Activated T-cell treated with anti-CD3 and anti-CD28 coated beads, Interleukin-2, amount 50 U/mL, for 72 hours (primary cell): ENCODE data around the gene CALHM1. TPM values are rescaled to one million over a fixed set of nuclear protein-coding genes. Genes with fewer than 3 reads are reported as not detected.
A peak's percentile ranks its signal among the peaks of the same experiment; 100 is the strongest.

Experiments
- ATAC-seq, 2 donors: fragments of 150-1000 bp; cut with Tn5 transposase; replicated peaks in 1 of 2; 2 replicates each; pipeline ENCODE4 v1.10.0; 2021; ENCODE audit warnings: moderate library complexity in 2 of 2, mild to moderate bottlenecking in 1 of 2
- DNase-seq, 2 donors: peaks; one replicate each; pipeline ENCODE4 v3.0.0; 2021 to 2022; ENCODE audit warnings: mixed read lengths in 1 of 2
- H3K27ac Mint-ChIP-seq: one replicate; pipeline ENCODE4 v1.8.0; 2022; ENCODE audit warnings: mild to moderate bottlenecking, moderate library complexity, mixed read lengths
- H3K27me3 Mint-ChIP-seq: one replicate; pipeline ENCODE4 v1.8.0; 2022; ENCODE audit warnings: low read depth, mixed read lengths
- H3K36me3 Mint-ChIP-seq, 2 donors: one replicate each; pipeline ENCODE4 v1.8.0; 2022; ENCODE audit warnings: mixed read lengths in 2 of 2, mild to moderate bottlenecking in 1 of 2; ENCODE audit not compliant: insufficient read depth in 2 of 2
- H3K4me1 Mint-ChIP-seq: one replicate; pipeline ENCODE4 v1.8.0; 2022; ENCODE audit warnings: low read depth, mixed read lengths
- H3K4me3 Mint-ChIP-seq, 2 donors: one replicate each; pipeline ENCODE4 v1.8.0; 2022; ENCODE audit warnings: mild to moderate bottlenecking in 2 of 2, mixed read lengths in 2 of 2, moderate library complexity in 2 of 2
- H3K9me3 Mint-ChIP-seq, 2 donors: one replicate each; pipeline ENCODE4 v1.8.0; 2022; ENCODE audit warnings: mixed read lengths in 2 of 2
- total RNA-seq, 2 donors: library from RNA; stranded (reverse); gene quantifications; one replicate each; pipeline ENCODE4 v1.2.3, GENCODE V29; 2022

The CALHM1 gene
- total RNA-seq, 2 donors from 2014 or later = not detected

DNA sequence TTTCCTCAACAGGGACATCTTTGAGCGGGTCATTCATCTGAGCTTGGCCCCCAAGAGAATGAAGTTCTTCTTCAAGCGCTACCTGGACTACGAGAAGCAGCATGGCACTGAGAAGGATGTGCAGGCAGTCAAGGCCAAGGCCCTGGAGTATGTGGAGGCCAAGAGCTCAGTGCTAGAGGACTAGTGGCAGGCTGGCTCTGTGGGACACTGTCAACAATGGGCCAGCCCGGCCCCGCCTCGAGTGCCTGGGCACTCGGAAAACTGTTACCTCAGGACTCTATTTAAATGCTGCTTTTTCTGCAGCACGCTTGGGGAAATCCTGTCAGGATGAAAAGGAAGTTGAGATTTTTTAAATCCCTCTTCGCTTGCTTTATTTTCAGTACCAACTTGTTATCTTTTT, 13.3 kb downstream of the CALHM1 start:
- peaks cover 13 to 24% of the 10 kb centered on the region in 2 donors for H3K36me3 Mint-ChIP-seq
- DNase-seq = no peak
- H3K27ac Mint-ChIP-seq = no peak overlapping the region
- H3K27me3 Mint-ChIP-seq = no peaks in the 10 kb centered on the region
- H3K4me1 Mint-ChIP-seq = peaks cover 21% of the 10 kb centered on the region
- no peak overlapping the region for H3K4me3 Mint-ChIP-seq
- no peak for ATAC-seq
- no peaks in the 10 kb centered on the region for H3K9me3 Mint-ChIP-seq

DNA sequence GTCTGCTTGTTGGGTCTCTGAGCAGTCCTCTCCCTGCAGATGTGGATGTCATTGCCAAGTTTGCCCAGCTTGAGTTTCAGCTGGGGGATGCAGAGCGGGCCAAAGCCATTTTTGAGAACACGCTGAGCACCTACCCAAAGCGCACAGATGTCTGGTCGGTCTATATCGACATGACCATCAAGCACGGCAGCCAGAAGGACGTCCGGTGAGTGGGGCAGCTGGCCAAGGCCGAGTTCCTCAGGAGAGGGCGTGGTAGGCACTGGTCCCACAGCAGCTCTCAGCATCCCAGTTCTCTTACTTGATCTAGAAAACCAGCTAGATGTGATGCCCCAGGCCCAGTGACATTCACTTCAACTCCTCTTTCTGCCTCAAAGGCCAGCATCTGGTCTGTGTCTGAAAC, 14.2 kb downstream of the CALHM1 start:
- Mint-ChIP-seq H3K36me3 (peaks cover 12 to 26% of the 10 kb centered on the region in 2 donors), H3K4me3 (no peak overlapping the region), H3K27me3 (no peaks in the 10 kb centered on the region), H3K4me1 (peaks cover 16% of the 10 kb centered on the region), H3K27ac (no peak overlapping the region), H3K9me3 (no peaks in the 10 kb centered on the region)
- ATAC-seq (no peak), DNase-seq (no peak)

GRCh38 chr10:103443475-103444185, 15.1 kb downstream of the CALHM1 start:
- no peak for ATAC-seq
- H3K27ac Mint-ChIP-seq = no peak overlapping the region
- peaks cover 9% of the 10 kb centered on the region for H3K4me1 Mint-ChIP-seq
- no peak overlapping the region for H3K4me3 Mint-ChIP-seq
- peaks cover 10 to 20% of the 10 kb centered on the region in 2 donors for H3K36me3 Mint-ChIP-seq
- no peak for DNase-seq
- H3K9me3 Mint-ChIP-seq = no peaks in the 10 kb centered on the region
- H3K27me3 Mint-ChIP-seq = no peaks in the 10 kb centered on the region

GRCh38 chr10:103442031-103442461, 16.7 kb downstream of the CALHM1 start:
- Mint-ChIP-seq H3K9me3 (no peaks in the 10 kb centered on the region), H3K27ac (peak overlapping the region; percentile 6), H3K4me3 (no peak overlapping the region), H3K36me3 (peaks cover 13 to 23% of the 10 kb centered on the region in 2 donors), H3K4me1 (peaks cover 7% of the 10 kb centered on the region), H3K27me3 (no peaks in the 10 kb centered on the region)
- no peak for ATAC-seq
- no peak for DNase-seq

GRCh38 chr10:103441611-103442010, 17.1 kb downstream of the CALHM1 start:
- Mint-ChIP-seq H3K36me3 (peaks cover 15 to 28% of the 10 kb centered on the region in 2 donors), H3K27ac (peak overlapping the region; percentile 6)

DNA sequence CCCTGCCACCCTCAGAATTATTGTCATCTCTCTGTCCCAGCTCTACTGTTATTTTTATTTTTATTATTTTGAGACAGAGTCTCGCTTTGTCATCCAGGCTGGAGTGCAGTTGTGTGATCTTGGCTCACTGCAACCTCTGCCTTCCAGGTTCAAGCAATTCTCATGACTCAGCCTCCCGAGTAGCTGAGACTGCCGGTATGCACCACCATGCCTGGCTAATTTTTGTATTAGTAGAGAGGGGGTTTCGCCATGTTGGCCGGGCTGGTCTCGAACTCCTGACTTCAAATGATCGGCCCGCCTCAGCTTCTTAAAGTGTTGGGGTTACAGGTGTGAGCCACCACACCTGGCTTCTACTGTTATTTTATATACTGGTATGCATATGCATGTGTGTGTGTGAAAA, 17.5 kb downstream of the CALHM1 start:
- Mint-ChIP-seq H3K4me3 (no peak overlapping the region), H3K27me3 (no peaks in the 10 kb centered on the region), H3K4me1 (peaks cover 7% of the 10 kb centered on the region), H3K27ac (no peak overlapping the region), H3K36me3 (peaks cover 17 to 29% of the 10 kb centered on the region in 2 donors), H3K9me3 (no peaks in the 10 kb centered on the region)
- ATAC-seq (no peak), DNase-seq (no peak)

More at GRCh38 chr10:103441611-103442010, 17.1 kb downstream of the CALHM1 start:
- peaks cover 7% of the 10 kb centered on the region for H3K4me1 Mint-ChIP-seq
- DNase-seq (no peak), ATAC-seq (no peak)
- no peaks in the 10 kb centered on the region for H3K9me3 Mint-ChIP-seq
- H3K4me3 Mint-ChIP-seq = no peak overlapping the region
- no peaks in the 10 kb centered on the region for H3K27me3 Mint-ChIP-seq

- peaks cover 7% of the 10 kb centered on the region for H3K4me1 Mint-ChIP-seq
- H3K27me3 Mint-ChIP-seq = no peaks in the 10 kb centered on the region
- no peak overlapping the region for H3K4me3 Mint-ChIP-seq
- DNase-seq (no peak), ATAC-seq (no peak)
- H3K9me3 Mint-ChIP-seq = no peaks in the 10 kb centered on the region
- peak overlapping the region; percentile 43 for H3K27ac Mint-ChIP-seq
- H3K36me3 Mint-ChIP-seq = peaks cover 17 to 29% of the 10 kb centered on the region in 2 donors
Measured at GRCh38 chr10:103440416-103440815, 18.3 kb downstream of the CALHM1 start.

DNA sequence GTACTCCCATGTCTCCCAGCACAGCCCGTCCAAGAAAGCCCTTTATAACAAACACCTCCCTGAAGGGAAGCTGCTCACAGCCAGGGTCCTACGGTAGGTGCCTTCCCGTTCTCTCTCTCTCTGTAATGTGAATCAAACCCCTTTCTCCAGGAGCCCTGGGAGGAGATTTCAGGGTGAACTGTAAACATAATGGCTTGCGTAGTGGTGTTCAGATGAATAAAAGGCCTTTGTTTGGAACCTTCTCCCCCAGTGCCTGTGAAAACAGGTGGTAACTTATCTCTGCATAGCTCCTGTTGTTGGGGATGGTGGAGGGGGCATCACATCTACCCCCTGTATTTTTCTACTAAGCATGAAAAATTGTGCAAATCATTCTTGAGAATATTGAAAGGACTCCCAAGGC, 18.9 kb downstream of the CALHM1 start:
- DNase-seq (no peak), ATAC-seq (no peak)
- H3K27ac Mint-ChIP-seq = no peak overlapping the region
- no peak overlapping the region for H3K4me3 Mint-ChIP-seq
- no peaks in the 10 kb centered on the region for H3K9me3 Mint-ChIP-seq
- peaks cover 14 to 30% of the 10 kb centered on the region in 2 donors for H3K36me3 Mint-ChIP-seq
- H3K27me3 Mint-ChIP-seq = no peaks in the 10 kb centered on the region
- peaks cover 7% of the 10 kb centered on the region for H3K4me1 Mint-ChIP-seq

DNA sequence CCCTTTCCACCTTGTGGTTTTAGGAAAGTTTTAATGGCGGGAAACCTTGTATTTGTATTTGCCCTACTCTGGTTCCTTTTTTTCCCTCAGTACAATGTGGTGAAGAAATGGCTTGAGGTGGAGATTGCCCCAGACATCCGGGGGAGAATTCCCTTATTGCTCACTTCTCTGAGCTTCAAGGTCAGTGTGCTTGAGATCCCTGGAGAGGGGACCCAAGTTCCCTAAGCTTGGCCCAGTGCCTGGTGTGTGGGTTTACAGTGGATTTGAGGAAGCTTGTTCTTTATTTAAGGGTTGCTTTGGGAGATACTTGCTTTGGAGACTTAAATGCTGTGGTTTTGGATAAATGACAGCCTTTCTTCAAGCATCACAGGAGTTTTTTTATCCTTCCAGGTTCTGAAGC, 24.8 kb downstream of the CALHM1 start:
- Mint-ChIP-seq H3K4me1 (peaks cover 16% of the 10 kb centered on the region), H3K27me3 (no peaks in the 10 kb centered on the region), H3K9me3 (no peaks in the 10 kb centered on the region), H3K36me3 (peaks cover 12 to 28% of the 10 kb centered on the region in 2 donors), H3K4me3 (no peak overlapping the region), H3K27ac (no peak overlapping the region)
- no peak for DNase-seq
- no peak for ATAC-seq

- ATAC-seq (no peak), DNase-seq (no peak)
- Mint-ChIP-seq H3K27me3 (no peaks in the 10 kb centered on the region), H3K9me3 (no peaks in the 10 kb centered on the region), H3K36me3 (peaks cover 6 to 30% of the 10 kb centered on the region in 2 donors), H3K27ac (no peak overlapping the region), H3K4me1 (peaks cover 27% of the 10 kb centered on the region), H3K4me3 (no peak overlapping the region)
Measured at GRCh38 chr10:103431902-103432301, 26.8 kb downstream of the CALHM1 start.

GRCh38 chr10:103429647-103430046, 29.1 kb downstream of the CALHM1 start:
- peak; percentile 32 to 80 for ATAC-seq
- Mint-ChIP-seq H3K27me3 (no peaks in the 10 kb centered on the region), H3K9me3 (no peaks in the 10 kb centered on the region), H3K27ac (peak overlapping the region; percentile 26), H3K4me1 (peaks cover 27% of the 10 kb centered on the region), H3K4me3 (peak overlapping the region; percentile 2 to 23), H3K36me3 (peaks cover 7 to 29% of the 10 kb centered on the region in 2 donors)
- no peak for DNase-seq

- Mint-ChIP-seq H3K27me3 (no peaks in the 10 kb centered on the region), H3K36me3 (peaks cover 7 to 33% of the 10 kb centered on the region in 2 donors), H3K4me1 (peaks cover 27% of the 10 kb centered on the region), H3K27ac (peak overlapping the region; percentile 26), H3K4me3 (no peak overlapping the region), H3K9me3 (no peaks in the 10 kb centered on the region)
- DNase-seq (no peak), ATAC-seq (peak in 1 of 2 donors; percentile 56)
Measured at GRCh38 chr10:103428989-103429643, 29.6 kb downstream of the CALHM1 start.

GRCh38 chr10:103427866-103428265, 30.8 kb downstream of the CALHM1 start:
- Mint-ChIP-seq H3K9me3 (no peaks in the 10 kb centered on the region), H3K4me1 (peaks cover 27% of the 10 kb centered on the region), H3K4me3 (no peak overlapping the region), H3K36me3 (peaks cover 9 to 36% of the 10 kb centered on the region in 2 donors), H3K27me3 (no peaks in the 10 kb centered on the region), H3K27ac (no peak overlapping the region)
- no peak for ATAC-seq
- no peak for DNase-seq
